HG03575 (cell line): ENCODE results near the gene LRRC28.

Source experiments
- ATAC-seq: cut with Tn5 transposase; IDR thresholded peaks from one replicate; pipeline ENCODE4 v1.9.1; 2021; ENCODE audit not compliant: unreplicated experiment, insufficient number of reproducible peaks, low FRiP score; ENCODE audit errors: extremely low read depth

Gene LRRC28

DNA sequence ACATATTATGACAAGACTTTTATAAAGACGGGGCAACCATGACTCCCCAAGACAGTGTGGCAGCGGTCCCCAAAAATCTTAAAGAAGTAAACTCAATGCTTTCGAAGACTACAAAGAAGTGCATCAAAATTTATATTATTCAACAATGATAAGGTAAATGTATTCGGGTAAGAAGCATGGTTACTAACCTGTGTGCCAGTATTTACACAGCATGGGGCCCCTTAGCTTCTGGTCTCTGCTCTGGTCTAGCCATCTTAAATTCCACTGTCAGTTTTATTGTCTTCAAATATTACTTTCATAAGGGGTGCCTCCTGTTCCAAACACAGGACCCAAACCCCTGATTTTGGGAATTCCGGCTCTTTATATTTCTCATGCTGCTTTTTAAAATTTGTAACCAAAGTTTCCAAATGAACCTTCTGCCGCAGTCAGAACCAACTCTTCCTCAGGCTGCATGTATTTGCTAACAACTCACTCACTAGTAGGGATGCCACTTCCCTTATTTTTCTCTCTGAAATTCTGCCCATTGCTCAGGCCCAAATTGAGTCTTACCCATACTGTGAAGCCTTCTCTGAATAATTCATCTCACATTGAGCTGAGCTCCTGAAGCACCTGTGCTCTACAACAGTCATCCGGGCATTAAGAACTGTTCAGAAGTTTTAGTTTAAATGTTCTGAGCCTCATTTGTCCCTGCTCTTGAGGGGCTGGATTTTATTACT lies 3.1 kb upstream of the LRRC28 start:
- ATAC-seq, result no peak

DNA sequence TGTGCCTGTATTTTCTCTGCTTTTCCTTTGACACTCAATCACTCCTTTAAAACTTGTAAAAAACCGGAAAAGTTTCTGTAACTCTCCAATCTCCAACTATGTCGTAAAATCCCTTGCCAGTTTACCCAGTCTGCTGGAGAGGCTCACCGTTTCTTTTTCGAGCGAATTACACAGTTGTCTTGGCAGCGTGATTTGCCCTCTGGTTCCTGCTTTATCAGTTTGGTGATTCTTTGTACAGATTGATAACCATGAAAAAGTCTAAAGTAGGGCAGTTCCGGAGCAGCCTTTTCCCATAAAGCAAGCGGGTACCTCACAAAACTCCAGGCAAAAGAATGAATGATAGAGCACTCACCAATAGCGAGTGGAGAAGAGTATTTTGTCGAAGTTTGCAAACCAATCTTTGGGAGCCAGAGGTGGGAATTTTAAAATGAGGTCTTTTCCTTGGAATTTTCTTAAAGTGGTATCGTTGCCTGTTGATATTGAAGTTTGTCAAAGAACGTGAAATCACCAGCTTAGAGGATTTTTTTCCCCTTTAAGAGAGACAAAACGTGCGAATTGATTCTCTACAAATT lies 1.9 kb upstream of the LRRC28 start, which contains the start of gene TTC23:
TSS of gene TTC23 (minus strand) at position 312 of the 572 bp plus-strand sequence. CDS start 20,869 bp downstream, outside the sequence.
- ATAC-seq, result no peak

DNA sequence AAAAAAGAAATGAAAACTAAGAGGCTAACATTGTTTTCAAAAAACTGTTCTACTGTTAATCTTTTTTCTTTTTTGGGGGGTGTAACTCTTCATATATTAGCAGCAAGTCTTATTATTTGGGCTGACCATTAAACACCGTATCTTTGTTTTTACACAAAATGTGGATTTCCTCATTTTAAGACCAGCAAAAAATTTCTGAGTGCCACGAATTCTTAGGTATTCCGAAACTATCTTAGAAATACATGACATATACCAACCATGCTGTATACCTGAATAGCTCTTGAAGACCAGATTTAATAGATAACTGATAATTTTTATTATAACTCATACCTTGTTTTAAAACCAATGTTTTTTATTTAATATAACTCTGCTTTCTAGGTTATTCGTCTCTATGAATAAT lies 1.3 kb upstream of the LRRC28 start:
- ATAC-seq, result no peak

DNA sequence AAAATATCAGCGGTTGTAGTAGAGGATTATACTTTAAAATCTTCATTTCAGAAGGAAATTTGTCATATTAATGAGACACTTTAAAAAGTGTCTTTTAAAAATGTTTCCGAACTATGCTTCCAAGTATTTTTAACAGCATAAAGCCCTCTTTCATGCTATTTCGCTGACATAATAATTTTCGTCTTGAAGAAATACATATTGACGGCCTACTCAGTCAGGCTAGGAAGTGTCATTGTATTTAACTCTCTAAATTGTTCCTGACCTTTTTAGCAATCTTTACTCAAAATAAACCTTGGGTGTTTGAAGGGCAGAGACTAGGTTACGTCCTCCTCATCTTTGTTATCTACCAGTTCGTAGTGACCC lies 806 bp upstream of the LRRC28 start:
- ATAC-seq, result no peak

DNA sequence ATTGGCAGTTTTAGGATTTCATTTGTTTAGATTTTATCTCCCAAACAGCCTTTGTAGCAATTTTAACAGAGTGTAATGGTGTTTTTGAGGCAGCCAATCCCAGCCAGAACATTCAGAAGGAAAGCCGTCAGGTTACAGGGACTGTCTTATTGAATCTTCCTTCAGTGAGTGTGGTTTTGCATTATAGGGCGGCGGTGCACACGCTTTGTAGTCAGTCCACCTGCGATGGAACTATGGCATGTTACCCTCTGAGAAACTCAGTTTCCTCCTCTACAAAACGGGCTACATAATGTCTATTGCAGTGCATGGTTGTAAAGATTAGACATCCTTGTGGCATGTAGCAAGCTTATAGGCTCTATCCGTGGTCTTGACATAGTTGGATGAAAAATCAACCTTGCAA lies 1.0 kb downstream of the LRRC28 start:
- ATAC-seq, result no peak

DNA sequence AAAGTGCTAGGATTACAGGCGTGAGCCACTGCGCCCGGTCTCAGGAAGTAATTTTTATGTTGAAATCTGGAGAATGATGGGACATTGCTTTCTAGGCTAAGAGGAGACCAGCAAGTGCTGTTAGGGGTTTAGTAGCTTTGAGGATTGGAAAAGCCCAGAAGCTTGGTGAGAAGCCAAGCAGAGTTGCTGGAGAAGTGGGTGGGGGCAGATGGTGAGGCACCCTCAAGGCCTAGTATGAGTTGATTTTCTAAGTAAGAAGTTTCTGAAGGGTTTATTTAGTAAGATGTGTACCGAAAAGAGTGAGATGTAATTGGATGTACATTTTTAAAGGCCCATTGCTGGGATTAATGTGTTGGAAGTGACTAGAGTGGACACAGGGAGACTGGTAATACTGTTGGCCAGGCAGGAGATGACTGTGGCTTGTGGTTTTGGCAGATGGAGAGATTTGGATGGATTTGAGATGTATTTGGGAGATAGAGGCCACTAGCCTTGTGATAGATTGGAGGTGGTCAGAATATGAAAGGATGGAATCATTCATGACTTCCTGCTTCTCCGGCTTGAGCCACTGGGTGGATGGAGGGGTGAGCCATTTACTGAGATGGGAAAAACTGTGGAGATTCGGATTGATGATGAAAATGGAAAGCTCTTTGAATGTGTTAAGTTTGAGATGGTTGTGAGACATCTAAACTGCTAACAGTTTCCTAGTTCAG lies 2.3 kb downstream of the LRRC28 start:
- no peak for ATAC-seq

DNA sequence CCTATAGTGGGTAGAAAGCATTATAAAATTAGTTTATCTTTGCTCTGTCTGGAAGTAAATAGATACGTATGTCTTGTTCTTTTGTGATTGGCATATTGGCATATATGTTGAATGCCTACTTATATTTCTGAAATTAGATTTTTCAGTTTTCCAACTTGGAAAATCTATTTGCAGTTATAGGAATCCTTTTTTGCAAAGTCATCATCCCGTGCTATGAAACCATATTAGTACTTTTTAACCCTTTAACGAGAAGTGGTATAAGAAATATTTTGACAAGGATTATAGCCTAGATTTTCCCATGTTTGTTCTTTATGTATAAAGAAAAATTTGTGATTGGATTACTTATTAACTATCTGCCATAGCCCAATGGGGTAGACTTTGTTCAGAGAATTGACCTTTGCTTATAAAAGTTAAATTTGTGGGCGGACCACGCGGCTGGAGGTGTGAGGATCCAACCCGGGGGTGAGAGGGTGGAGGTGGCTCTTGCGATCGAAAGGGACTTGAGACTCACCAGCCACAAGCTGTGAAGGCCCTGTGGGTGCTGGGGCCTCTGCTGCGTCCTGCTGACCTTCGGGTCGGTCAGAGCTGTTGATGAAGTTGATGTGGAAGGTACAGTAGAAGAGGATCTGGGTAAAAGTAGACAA lies 5.9 kb downstream of the LRRC28 start:
- ATAC-seq, result no peak

DNA sequence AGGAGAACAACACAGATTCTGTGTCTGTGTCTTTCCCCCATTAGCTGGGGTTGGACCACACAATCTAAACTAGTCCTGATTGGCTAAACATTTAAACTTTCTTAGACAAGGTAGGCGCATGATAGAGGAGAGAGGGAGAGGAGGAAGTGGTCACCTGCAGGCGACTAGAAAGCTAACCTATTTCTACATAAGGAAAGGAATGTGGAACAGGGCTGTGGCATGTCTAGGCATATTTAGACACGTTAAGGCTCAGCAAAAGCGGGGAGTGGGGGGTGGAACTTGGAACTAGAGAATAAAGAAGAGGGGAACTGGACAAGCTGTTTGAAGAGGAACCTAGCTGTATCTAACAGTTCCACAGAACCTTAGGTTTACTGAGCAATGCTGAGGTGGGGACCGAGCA lies 12.8 kb downstream of the LRRC28 start:
- ATAC-seq, result no peak

DNA sequence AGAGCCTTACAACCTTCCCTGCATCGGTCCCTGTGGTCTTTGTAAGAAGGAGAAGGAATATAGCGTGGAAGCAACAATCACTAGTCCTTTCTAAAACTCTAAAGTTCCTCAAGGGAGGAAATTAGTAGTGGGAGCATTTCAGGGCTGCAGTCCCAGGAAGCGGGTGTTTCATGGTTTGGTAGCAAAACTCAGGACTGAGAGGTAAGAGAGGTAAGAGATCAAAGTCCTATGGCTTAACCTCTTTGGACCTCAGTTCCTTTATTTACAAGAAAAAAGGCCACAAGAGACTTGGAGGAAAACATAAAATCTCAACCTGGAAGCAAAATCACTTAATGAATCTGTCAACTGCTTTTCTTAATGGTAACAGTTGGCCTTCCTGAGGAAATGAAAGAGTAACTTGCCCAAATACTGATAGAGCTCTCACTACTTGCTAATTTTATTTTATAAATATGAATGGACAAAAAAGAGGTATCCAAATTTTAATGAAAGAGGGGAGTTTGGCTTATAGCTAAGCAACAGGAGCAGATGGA lies 14.3 kb downstream of the LRRC28 start:
- no peak for ATAC-seq

DNA sequence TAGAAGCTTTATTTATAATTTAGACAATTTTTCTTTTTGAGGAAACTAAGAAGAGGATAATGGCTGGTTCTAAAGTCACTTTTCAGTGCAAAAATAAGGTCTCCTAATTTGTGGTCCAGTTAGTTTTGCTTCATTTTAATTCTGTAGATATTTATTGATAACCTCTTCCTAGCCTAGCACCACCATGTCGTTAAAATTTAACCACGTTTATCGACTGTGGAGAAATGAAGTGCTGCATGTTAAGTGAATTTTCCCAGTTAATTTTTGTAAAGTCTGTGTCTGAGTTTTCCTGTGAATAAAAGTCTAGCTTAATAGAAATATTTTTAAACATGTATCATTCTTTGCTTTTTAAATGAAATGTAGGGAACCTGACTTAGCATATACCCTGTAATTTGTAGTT lies 16.7 kb downstream of the LRRC28 start:
- no peak for ATAC-seq

DNA sequence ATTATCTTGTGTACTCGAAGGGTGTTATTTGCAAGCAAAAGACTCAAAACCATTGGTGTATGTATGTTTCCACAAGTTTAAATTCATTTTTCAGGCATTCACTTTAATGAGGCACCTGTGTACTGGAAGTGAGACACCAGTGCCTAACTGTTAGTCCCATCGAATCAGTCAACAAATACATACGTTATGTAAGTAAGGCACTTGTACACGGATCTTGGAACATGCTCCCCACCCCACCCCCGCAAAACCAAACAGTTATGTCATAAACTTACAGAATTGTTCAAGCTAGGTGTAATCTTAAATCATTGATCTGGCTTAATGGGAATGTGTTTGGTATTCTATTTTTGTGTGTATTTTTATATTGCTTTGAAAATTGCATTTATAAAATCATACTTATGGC lies 17.1 kb downstream of the LRRC28 start:
- no peak for ATAC-seq

DNA sequence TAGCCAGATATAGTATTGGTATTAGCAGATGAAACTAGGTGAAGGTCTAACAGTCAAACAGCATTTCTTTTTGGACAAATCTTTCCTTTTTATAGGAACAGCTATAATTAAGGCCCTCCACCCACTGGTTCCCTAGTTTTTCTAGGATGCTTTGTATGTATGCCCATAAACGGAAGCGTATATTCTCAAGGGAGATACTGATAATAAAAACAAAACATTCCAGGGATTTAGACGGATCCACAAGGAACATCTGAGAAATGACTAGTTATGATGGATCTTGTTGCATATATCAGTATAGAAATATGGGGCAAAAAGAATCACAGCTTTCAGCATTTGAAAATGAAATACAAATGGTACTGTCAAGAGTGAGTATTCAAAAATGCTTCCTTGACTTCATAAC lies 22.5 kb downstream of the LRRC28 start:
- ATAC-seq, result no peak

DNA sequence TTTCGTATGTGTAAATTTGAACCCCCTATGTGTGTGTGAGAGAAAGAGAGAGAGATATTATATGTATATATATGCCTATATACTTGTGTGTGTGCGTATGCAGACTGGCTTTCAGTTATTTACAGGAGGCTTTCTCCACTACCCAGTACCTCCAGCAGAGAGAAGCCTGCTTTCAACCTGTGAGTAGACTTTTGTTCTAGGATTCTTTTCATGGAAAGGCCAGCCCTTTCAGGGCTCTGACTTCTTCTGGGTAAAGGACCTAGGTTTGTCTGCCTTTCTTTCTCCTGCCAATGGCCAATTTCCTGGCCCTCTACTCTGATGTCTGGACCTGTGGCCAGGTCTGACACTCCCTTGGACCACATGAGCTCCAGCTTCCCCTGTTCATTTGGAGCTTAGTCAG lies 23.8 kb downstream of the LRRC28 start:
- no peak for ATAC-seq

DNA sequence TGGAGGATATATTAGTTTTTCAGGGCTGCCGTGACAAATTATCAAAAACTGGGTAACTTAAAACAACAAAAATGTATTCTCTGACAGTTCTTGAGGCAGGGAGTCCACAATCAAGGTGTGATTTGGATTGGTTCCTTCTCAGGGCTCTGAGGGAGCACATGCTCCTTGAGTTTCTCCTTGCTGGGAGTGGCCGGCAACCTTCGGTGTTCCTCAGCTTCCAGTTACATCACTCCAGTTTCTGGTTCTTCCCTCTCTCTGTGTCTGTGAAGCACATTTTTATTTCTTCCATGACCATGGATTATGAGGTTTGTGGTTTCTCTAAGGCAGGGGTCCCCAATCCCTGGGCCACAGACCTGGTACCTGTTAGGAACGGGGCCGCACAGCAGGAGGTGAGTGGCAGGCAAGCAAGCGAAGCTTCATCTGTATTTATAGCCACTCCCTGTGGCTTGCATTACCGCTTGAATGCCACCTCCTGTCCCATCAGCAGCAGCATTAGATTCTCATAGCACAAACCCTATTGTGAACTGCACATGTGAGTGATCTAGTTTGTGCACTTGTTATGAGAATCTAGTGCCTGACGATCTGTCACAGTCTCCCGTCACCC lies 24.3 kb downstream of the LRRC28 start:
- no peak for ATAC-seq

DNA sequence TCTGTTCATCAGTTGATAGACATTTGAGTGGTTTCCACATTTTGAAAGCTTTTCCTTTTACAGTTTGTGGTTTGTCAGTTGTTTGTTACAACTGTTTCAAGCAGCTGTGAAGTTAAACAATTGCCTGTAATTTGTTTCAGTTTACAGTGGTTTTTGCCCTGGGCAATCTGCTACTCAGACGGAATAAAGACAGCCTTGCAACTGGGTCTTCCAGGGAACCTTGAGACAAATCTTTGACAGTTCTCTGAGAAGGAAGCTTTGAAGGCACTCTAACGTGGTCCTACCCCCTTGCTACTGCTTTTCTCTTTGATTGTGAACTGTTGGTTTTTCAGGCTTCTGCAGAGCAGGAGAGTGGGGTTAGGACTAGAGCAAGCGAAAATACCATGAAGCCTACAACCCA lies 28.0 kb downstream of the LRRC28 start:
- ATAC-seq, result no peak

DNA sequence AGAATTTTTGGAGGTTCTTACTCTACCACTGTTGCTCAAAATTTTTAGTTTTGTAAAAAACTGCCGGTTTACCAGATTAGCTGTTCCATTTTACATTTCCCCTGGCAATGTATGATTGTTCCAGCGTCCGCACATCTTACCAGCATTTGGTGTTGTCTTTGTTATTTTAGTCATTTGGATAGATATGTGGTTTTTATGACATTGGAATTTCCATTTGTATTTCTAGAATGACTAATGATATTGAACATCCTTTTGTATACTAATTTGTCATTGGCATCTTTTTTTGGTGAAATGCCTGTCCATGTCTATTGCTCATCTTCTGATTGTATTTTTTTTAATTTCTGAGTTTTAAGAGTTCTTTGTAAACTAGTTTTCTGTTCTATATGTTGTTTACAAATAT lies 28.5 kb downstream of the LRRC28 start:
- no peak for ATAC-seq

DNA sequence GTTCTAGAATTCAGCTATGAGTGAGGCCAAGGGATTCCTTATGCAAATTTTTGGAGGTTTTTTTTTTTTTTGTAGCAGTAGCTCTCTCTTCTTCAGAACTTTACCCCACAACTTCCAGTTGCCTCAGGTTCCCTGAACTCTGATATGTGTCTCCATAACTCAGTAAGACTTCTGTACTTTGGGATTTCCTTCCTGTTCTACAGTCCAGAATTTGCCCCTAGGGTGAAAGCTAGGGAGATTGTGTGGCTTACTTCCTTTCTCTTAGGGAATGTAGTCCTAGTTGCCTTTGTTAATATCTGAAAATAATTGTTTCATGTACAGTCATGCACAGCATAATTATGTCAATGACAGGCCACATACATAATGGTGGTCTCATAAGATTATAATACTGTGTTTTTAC lies 30.8 kb downstream of the LRRC28 start:
- no peak for ATAC-seq

DNA sequence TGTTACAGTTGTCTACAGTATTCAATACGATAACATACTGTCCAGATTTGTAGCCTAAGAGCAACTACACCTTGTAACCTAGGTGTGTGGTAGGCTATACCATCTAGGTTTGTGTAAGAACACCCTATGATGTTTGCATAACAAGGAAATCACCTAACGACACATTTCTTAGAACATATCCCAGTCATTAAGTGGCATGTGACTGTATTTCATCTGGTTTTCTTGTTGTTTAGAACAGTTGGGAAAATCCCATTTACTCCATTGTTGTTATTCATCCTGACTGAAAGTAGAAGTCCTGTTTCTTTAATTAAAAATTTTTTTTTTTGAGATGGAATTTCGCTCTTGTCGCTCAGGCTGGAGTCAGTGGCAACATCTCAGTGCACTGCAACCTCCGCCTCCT lies 31.3 kb downstream of the LRRC28 start:
- no peak for ATAC-seq

DNA sequence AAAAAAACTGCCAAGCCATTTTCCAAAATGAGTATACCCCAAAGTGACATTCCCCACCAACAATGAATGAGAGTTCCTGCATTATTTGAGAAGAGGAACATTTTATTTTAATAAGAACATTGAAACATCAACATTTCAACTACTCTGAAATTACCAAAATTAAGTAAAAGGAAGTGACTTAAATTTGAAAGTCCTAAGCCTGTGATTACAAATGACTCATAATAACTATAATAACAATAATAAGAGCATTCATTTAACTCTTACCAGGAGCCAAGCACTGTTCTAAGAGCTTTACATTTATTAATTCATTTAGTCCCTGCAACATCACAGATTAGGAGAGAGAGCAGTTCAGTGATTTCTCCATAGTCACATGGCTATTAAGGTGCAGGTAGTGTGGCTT lies 32.4 kb downstream of the LRRC28 start:
- ATAC-seq, result no peak
